K562 (cell line): ENCODE results near the gene HPD.
A peak's percentile ranks its signal among the peaks of the same experiment; 100 is the strongest.

Experiments used
- DIDO1 ChIP-seq: fragments of 450-650 bp; IDR thresholded peaks from 2 replicates; pipeline ENCODE4 v1.6.1; 2016; ENCODE audit warnings: low read depth, missing biosample characterization, missing genetic modification characterization
- EGR1 ChIP-seq: fragments of 450-650 bp; conservative IDR thresholded peaks from 2 replicates; pipeline ENCODE4 v1.6.1; 2017; ENCODE audit warnings: mild to moderate bottlenecking
- ILK ChIP-seq: fragments of 450-650 bp; IDR thresholded peaks from 2 replicates; pipeline ENCODE4 v1.6.1; 2016; ENCODE audit warnings: missing genetic modification characterization, low read depth, mild to moderate bottlenecking, missing compliant biosample characterization, moderate library complexity, borderline replicate concordance
- NFXL1 ChIP-seq: fragments of 450-650 bp; formaldehyde crosslinking; IDR thresholded peaks from 2 replicates; pipeline ENCODE4 v1.4.0; 2021; ENCODE audit warnings: mild to moderate bottlenecking
- RCOR1 ChIP-seq, 2 experiments: IDR thresholded peaks; 2 replicates each; pipeline ENCODE4 v1.6.1; 2012; ENCODE audit warnings: low read depth in 2 of 2, low read length in 2 of 2, borderline replicate concordance in 1 of 2, improper control_type of control experiment in 1 of 2
- SP1 ChIP-seq: sonication (generic); formaldehyde crosslinking; IDR thresholded peaks from 2 replicates; pipeline ENCODE4 v1.8.1; 2022; ENCODE audit warnings: mild to moderate bottlenecking, missing genetic modification reagents
- ZBTB8A ChIP-seq: fragments of 450-650 bp; IDR thresholded peaks from 2 replicates; pipeline ENCODE4 v1.6.1; 2018; ENCODE audit warnings: mild to moderate bottlenecking, moderate library complexity; ENCODE audit not compliant: partially characterized antibody
- ZNF561 ChIP-seq: fragments of 450-650 bp; formaldehyde crosslinking; conservative IDR thresholded peaks from 2 replicates; pipeline ENCODE4 v1.4.0; 2020; ENCODE audit warnings: mild to moderate bottlenecking, moderate library complexity
- TF ChIP-seq, protein P1 (sequence below), 3 experiments: IDR thresholded peaks in 2 of 3; conservative IDR thresholded peaks in 1 of 3; 2 replicates each; pipeline ENCODE4 v1.5.1; 2011 to 2012; ENCODE audit warnings: low read length in 3 of 3, mild to moderate bottlenecking in 3 of 3, control low read depth in 2 of 3, improper control_type of control experiment in 1 of 3, inconsistent platforms in 1 of 3, low read depth in 1 of 3, mixed read lengths in 1 of 3, moderate library complexity in 1 of 3; ENCODE audit not compliant: insufficient read depth in 2 of 3
- TF ChIP-seq, protein P2 (sequence below): fragments of 450-650 bp; conservative IDR thresholded peaks from 2 replicates; pipeline ENCODE4 v1.6.1; 2016; ENCODE audit warnings: missing genetic modification characterization, low read depth, mild to moderate bottlenecking, control low read depth, missing compliant biosample characterization
- TF ChIP-seq, protein P3 (sequence below): fragments of 250-450 bp; sonication (Bioruptor Pico); IDR thresholded peaks from 2 replicates; pipeline ENCODE4 v1.8.0; 2021; ENCODE audit warnings: moderate library complexity, mild to moderate bottlenecking, inconsistent platforms
- TF ChIP-seq, protein P4 (sequence below): sonication (generic); formaldehyde crosslinking; IDR thresholded peaks from 2 replicates; pipeline ENCODE4 v1.9.0; 2022; ENCODE audit warnings: mild to moderate bottlenecking, missing genetic modification reagents
- TF ChIP-seq, protein P5 (sequence below): fragments of 250-450 bp; sonication (Bioruptor Pico); IDR thresholded peaks from 2 replicates; pipeline ENCODE4 v1.9.0; 2021; ENCODE audit warnings: mild to moderate bottlenecking

DNA sequence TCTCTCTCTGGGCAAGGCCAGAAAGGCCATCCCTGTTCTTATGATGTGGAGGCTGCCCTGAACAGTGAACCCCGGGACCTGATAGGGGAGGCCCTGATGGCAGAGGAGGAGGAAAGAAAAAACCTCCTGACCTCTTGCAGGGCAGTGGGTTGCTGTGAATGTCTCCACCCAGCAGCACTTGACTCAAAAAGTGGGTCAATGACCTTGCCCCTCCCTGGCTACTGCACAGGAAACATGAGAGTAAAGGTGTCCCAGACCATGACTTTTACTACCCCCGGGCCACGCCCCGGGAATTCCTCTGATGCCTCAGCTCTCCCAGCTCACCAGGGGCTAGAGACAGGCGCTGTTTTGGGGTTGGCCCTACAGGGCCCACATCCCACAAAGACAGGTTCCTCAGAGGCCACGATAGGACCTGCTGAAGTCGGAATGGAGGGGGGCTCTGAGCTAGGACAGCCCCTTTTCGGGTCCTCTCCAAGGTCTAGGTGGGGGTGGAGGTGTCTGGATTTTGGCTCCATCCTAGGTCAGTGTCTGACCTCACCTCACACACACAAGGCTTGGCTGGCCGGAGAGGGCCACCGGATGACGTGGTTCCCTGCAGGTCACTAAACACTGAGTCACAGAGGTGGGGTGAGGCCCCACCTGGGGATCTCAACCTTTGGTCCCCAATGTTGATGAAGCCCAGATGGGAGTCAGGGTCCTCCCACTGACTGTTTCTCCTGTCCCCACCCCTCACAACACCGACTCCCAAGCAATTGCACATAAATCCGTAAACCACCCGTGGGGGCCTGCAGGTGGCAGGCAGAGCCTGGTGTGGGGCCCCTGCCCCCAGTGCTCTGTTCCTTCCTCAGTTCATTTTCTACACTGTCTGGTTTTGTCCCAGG, 66.7 kb downstream of the HPD start:
- TF ChIP-seq, protein P1, sequence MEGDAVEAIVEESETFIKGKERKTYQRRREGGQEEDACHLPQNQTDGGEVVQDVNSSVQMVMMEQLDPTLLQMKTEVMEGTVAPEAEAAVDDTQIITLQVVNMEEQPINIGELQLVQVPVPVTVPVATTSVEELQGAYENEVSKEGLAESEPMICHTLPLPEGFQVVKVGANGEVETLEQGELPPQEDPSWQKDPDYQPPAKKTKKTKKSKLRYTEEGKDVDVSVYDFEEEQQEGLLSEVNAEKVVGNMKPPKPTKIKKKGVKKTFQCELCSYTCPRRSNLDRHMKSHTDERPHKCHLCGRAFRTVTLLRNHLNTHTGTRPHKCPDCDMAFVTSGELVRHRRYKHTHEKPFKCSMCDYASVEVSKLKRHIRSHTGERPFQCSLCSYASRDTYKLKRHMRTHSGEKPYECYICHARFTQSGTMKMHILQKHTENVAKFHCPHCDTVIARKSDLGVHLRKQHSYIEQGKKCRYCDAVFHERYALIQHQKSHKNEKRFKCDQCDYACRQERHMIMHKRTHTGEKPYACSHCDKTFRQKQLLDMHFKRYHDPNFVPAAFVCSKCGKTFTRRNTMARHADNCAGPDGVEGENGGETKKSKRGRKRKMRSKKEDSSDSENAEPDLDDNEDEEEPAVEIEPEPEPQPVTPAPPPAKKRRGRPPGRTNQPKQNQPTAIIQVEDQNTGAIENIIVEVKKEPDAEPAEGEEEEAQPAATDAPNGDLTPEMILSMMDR (IDR thresholded peaks at IDR 0.05 in 2 of 3, conservative IDR thresholded peaks at IDR 0.05 in 1 of 3; ENCODE audit: insufficient read depth in 2 of 3, low read depth in 1 of 3, low read length in 3 of 3): 0 out of 6 replicates have a peak, but pooled peaks of 1 of the 3 experiments have one; percentile 16
- no peak for TF ChIP-seq RCOR1 (IDR thresholded peaks at IDR 0.05; ENCODE audit: borderline replicate concordance in 1 of 2, low read depth in 2 of 2, low read length in 2 of 2)
- no peak for TF ChIP-seq NFXL1
- TF ChIP-seq, protein P2, sequence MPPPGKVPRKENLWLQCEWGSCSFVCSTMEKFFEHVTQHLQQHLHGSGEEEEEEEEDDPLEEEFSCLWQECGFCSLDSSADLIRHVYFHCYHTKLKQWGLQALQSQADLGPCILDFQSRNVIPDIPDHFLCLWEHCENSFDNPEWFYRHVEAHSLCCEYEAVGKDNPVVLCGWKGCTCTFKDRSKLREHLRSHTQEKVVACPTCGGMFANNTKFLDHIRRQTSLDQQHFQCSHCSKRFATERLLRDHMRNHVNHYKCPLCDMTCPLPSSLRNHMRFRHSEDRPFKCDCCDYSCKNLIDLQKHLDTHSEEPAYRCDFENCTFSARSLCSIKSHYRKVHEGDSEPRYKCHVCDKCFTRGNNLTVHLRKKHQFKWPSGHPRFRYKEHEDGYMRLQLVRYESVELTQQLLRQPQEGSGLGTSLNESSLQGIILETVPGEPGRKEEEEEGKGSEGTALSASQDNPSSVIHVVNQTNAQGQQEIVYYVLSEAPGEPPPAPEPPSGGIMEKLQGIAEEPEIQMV (tag): no peak
- TF ChIP-seq ZBTB8A: no peak
- TF ChIP-seq, protein P3, sequence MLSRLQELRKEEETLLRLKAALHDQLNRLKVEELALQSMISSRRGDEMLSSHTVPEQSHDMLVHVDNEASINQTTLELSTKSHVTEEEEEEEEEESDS (CRISPR knock-in tag): no peak
- no peak for TF ChIP-seq SP1 (CRISPR knock-in tag)
- TF ChIP-seq ZNF561: no peak
- TF ChIP-seq, protein P4, sequence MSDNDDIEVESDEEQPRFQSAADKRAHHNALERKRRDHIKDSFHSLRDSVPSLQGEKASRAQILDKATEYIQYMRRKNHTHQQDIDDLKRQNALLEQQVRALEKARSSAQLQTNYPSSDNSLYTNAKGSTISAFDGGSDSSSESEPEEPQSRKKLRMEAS (CRISPR knock-in tag): no peak
- no peak for TF ChIP-seq EGR1
- no peak for TF ChIP-seq ILK (tag)
- TF ChIP-seq DIDO1: no peak
- TF ChIP-seq, protein P5, sequence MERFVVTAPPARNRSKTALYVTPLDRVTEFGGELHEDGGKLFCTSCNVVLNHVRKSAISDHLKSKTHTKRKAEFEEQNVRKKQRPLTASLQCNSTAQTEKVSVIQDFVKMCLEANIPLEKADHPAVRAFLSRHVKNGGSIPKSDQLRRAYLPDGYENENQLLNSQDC (CRISPR knock-in tag): no peak
